Stimulated activated effector memory CD8-positive, alpha-beta T cell treated with anti-CD3 and anti-CD28 coated beads, Interleukin-12 subunit alpha, Interleukin-12 subunit beta, amount 100 ng/mL, for 72 hours (primary cell): ENCODE results near the gene ASMTL.
"Not testable (repeated sequence)": the region's sequence is repeated elsewhere in the genome, so short reads cannot be mapped to it uniquely, and the experiment has no call there.

Experiments used
- ATAC-seq: fragments of 150-1000 bp; cut with Tn5 transposase; 2 replicates; pipeline ENCODE4 v1.10.0; 2021
- DNase-seq, 2 donors: peaks; one replicate each; pipeline ENCODE4 v3.0.0; 2021 to 2022; ENCODE audit warnings: low spot score in 2 of 2
- H3K27ac Mint-ChIP-seq: one replicate; pipeline ENCODE4 v1.8.0; 2022; ENCODE audit warnings: mild to moderate bottlenecking, mixed read lengths
- H3K36me3 Mint-ChIP-seq: one replicate; pipeline ENCODE4 v1.8.0; 2022; ENCODE audit warnings: mild to moderate bottlenecking, mixed read lengths
- H3K4me1 Mint-ChIP-seq: one replicate; pipeline ENCODE4 v1.8.0; 2022; ENCODE audit warnings: mixed read lengths
- H3K4me3 Mint-ChIP-seq: one replicate; pipeline ENCODE4 v1.8.0; 2022; ENCODE audit warnings: mild to moderate bottlenecking, mixed read lengths
- H3K9me3 Mint-ChIP-seq: one replicate; pipeline ENCODE4 v1.8.0; 2022; ENCODE audit warnings: mixed read lengths

ASMTL gene

DNA sequence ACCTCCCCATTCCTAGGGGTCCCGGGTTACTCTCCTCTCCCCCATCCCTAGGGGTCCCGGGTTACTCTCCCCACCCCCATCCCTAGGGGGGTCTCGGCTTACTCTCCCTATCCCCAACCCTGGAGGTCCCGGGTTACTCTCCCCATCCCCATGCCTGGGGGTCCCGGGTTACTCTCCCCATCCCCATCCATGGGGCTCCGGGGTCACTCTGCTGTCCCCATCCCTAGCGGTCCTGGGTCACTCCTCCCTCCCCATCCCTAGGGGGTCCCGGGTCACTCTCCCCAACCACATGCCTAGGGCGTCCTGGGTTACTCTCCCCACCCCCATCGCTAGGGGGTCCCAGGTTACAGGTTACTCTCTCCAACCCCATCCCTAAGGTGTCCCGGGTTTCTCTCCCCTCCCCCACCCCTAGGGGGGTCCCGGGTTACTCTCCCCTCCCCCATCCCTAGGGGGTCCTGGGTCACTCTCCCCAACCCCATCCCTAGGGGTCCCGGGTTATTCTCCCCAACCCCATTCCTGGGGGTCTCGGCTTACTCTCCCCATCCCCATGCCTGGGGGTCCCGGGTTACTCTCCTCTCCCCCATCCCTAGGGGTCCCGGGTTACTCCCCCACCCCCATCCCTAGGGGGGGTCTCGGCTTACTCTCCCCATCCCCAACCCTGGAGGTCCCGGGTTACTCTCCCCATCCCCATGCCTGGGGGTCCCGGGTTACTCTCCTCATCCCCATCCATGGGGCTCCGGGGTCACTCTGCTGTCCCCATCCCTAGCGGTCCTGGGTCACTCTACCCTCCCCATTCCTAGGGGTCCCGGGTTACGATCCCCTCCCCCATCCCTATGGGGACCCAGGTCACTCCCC lies 821 bp downstream of the ASMTL start:
- ATAC-seq (no peak), DNase-seq (peak in 1 of 2 donors; percentile 74)
- peaks cover 50% of the 10 kb centered on the region for H3K36me3 Mint-ChIP-seq
- H3K27ac Mint-ChIP-seq, result peak overlapping the region; percentile 78
- peaks cover 13% of the 10 kb centered on the region for H3K9me3 Mint-ChIP-seq
- H3K4me3 Mint-ChIP-seq, result peak overlapping the region; percentile 84
- H3K4me1 Mint-ChIP-seq, result peaks cover 54% of the 10 kb centered on the region

- Mint-ChIP-seq H3K4me3 (peak overlapping the region; percentile 84), H3K9me3 (peaks cover 13% of the 10 kb centered on the region), H3K4me1 (peaks cover 55% of the 10 kb centered on the region), H3K27ac (peak overlapping the region; percentile 78), H3K36me3 (peaks cover 56% of the 10 kb centered on the region)
- DNase-seq (peak in 1 of 2 donors; percentile 65), ATAC-seq (no peak)
These were observed 1.5 kb downstream of the ASMTL start for GRCh38 chrX:1451251-1451660.

GRCh38 chrX:1450361-1451161 lies 2.1 kb downstream of the ASMTL start:
- peak overlapping the region; percentile 78 for H3K27ac Mint-ChIP-seq
- ATAC-seq (no peak), DNase-seq (peak in 1 of 2 donors; percentile 61)
- H3K4me3 Mint-ChIP-seq, result peak overlapping the region; percentile 84
- peaks cover 13% of the 10 kb centered on the region for H3K9me3 Mint-ChIP-seq
- peaks cover 51% of the 10 kb centered on the region for H3K4me1 Mint-ChIP-seq
- peaks cover 59% of the 10 kb centered on the region for H3K36me3 Mint-ChIP-seq

GRCh38 chrX:1449823-1450149 lies 2.9 kb downstream of the ASMTL start:
- Mint-ChIP-seq H3K36me3 (peaks cover 59% of the 10 kb centered on the region), H3K4me1 (peaks cover 50% of the 10 kb centered on the region), H3K27ac (peak overlapping the region; percentile 78), H3K4me3 (no peak overlapping the region), H3K9me3 (peaks cover 15% of the 10 kb centered on the region)
- ATAC-seq (no peak), DNase-seq (no peak)

GRCh38 chrX:1449036-1449822 lies 3.5 kb downstream of the ASMTL start:
- Mint-ChIP-seq H3K4me1 (peaks cover 55% of the 10 kb centered on the region), H3K4me3 (no peak overlapping the region), H3K27ac (peak overlapping the region; percentile 78), H3K9me3 (peaks cover 20% of the 10 kb centered on the region), H3K36me3 (peaks cover 59% of the 10 kb centered on the region)
- no peak for ATAC-seq
- DNase-seq, result peak in 1 of 2 donors; percentile 58

DNA sequence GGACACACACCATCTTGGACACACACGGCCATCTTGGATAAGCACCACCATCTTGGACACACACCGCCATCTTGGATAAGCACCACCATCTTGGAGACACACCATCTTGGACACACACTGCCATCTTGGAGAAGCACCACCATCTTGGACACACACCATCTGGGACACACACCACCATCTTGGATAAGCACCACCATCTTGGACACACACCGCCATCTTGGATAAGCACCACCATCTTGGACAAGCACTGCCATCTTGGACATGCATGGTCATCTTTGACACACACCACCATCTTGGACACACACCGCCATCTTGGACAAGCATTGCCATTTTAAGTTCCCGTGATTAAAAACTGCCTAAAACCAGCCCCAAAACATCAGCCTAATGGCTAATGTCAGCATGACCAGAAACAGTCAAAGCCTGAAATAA lies 4.1 kb downstream of the ASMTL start:
- H3K4me1 Mint-ChIP-seq, result peaks cover 55% of the 10 kb centered on the region

GRCh38 chrX:1447969-1448572 lies 4.6 kb downstream of the ASMTL start:
- Mint-ChIP-seq H3K36me3 (peaks cover 54% of the 10 kb centered on the region), H3K9me3 (peaks cover 20% of the 10 kb centered on the region), H3K4me1 (peaks cover 55% of the 10 kb centered on the region)
- not testable (repeated sequence) for ATAC-seq, H3K4me3 Mint-ChIP-seq, H3K27ac Mint-ChIP-seq
- DNase-seq, result peak in 1 of 2 donors; percentile 55

More for the DNA sequence above, 4.1 kb downstream of the ASMTL start:
- Mint-ChIP-seq H3K9me3 (peaks cover 20% of the 10 kb centered on the region), H3K36me3 (peaks cover 59% of the 10 kb centered on the region)
- ATAC-seq, H3K27ac Mint-ChIP-seq, H3K4me3 Mint-ChIP-seq: not testable (repeated sequence)
- peak in 1 of 2 donors; percentile 48 for DNase-seq

DNA sequence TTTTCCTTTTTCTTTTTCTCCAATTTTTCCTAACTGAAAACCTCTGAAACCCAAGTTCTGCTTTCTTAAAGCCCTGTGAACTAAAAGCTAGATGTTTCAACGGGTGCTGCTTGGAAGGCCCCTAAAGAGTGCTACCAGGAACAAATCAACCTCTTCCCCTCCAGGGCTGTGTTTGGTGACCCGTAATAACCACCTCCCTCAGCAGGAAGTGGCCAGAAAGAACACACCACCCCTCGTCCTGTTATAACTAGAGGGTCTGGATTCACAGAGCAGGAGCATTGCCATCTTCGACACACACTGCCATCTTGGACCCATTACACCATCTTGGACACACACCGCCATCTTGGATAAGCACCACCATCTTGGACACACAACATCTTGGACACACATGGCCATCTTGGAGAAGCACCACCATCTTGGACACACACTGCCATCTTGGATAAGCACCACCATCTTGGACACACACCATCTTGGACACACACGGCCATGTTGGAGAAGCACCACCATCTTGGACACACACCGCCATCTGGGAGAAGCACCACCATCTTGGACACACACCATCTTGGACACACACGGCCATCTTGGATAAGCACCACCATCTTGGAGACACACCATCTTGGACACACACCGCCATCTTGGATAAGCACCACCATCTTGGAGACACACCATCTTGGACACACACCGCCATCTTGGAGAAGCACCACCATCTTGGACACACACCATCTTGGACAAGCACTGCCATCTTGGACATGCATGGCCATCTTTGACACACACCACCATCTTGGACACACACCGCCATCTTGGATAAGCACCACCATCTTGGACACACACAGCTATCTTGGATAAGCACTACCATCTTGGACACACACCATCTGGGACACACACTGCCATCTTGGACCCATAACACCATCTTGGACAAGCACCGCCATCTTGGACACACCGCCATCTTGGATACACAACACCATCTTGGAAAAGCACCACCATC lies 5.4 kb downstream of the ASMTL start:
- not testable (repeated sequence) for H3K4me3 Mint-ChIP-seq, H3K27ac Mint-ChIP-seq
- Mint-ChIP-seq H3K9me3 (peaks cover 20% of the 10 kb centered on the region), H3K4me1 (peaks cover 62% of the 10 kb centered on the region), H3K36me3 (peaks cover 57% of the 10 kb centered on the region)
- ATAC-seq, result peak; percentile 44
- peak in 1 of 2 donors; percentile 68 for DNase-seq

DNA sequence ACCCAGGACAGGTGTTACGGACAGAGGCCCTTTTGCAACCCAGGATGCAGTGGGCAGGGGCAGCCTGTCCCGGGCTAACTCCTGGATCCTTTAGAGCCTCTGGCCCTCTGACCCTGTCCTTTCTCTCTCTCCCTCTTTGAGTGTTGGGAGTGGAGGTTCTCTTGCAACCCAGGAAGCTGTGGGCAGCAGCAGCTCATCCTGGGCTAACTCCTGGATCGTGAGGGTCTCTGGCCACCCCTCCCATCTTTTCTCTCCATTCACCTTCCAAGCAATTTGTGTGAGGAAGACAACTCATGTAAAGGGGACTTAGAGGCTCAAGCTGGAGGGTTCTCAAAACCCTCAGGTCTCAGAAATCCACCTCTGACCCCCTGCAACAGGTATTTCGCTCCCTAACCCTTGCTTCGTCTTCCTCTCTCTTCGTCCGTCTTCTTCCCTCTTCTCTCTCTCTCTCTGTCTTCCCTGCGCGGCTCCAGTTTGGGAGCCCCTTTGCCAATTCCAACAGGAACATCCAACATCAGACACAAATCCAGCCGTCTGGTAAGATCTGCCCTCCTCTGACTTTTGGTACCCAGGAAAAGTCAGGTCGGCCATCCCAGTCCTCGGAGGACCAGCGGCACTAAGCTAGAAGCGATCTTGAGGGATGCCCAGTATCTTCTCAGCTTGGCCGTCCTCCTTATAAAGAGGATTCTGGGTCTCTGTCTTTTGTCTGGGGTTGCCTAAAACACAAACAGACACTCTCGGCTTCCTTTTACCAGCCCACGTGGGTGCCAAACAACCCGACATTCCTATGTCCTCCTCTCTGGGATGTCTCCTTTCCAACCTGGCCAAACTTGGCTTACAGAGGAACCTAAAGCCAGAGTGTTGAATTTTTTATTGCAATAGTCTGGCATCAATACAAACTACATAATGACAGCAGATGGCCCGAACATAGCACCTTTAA lies 7.9 kb downstream of the ASMTL start:
- H3K4me3 Mint-ChIP-seq, result no peak overlapping the region
- peaks cover 43% of the 10 kb centered on the region for H3K4me1 Mint-ChIP-seq
- H3K9me3 Mint-ChIP-seq, result peaks cover 20% of the 10 kb centered on the region
- DNase-seq (peak in 1 of 2 donors; percentile 49), ATAC-seq (no peak)
- peak overlapping the region; percentile 61 for H3K27ac Mint-ChIP-seq
- peaks cover 54% of the 10 kb centered on the region for H3K36me3 Mint-ChIP-seq

DNA sequence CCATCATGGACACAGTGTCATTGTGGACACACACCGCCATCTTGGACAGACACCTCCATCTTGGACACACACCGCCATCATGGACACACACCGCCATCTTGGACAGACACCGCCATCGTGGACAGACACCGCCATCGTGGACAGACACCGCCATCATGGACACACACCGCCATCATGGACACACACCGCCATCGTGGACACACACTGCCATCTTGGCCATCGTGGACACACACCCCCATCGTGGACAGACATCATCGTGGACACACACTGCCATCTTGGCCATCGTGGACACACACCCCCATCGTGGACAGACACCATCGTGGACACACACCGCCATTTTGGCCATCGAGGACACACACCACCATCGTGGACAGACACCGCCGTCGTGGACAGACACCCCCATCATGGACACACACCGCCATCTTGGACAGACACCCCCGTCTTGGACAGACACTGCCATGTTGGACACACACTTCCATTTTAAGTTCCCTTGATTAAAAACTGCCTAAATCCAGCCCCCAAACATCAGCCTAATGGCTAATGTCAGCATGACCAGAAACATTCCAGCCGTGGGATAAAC lies 9.1 kb downstream of the ASMTL start:
- H3K36me3 Mint-ChIP-seq, result peaks cover 55% of the 10 kb centered on the region
- H3K4me1 Mint-ChIP-seq, result peaks cover 30% of the 10 kb centered on the region

DNA sequence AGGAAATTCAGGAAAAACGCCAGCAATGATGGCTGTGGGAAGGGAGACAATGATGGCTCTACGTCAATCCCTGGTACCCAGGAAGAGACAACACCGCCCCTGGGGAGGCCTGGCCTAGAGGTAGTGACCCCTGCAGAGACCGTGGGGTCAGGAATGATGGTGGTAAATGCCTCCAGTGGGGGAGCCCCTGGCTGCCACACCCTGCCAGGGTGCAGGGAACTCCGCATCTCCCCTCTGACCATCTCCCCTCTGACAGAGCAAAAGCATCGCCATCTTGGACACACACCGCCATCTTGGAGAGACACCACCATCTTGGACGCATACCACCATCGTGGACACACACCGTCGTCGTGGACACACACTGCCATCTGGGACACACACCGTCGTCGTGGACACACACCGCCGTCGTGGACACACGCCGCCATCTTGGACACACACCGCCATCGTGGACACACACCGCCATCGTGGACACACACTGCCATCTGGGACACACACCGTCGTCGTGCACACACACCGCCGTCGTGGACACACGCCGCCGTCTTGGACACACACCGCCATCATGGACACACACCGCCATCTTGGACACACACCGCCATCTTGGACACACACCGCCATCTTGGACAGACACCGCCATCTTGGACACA lies 9.9 kb downstream of the ASMTL start:
- Mint-ChIP-seq H3K36me3 (peaks cover 55% of the 10 kb centered on the region), H3K27ac (no peak overlapping the region), H3K9me3 (peaks cover 7% of the 10 kb centered on the region), H3K4me3 (no peak overlapping the region), H3K4me1 (peaks cover 25% of the 10 kb centered on the region)
- no peak for DNase-seq
- no peak for ATAC-seq

More for the DNA sequence above, 9.1 kb downstream of the ASMTL start:
- Mint-ChIP-seq H3K9me3 (peaks cover 12% of the 10 kb centered on the region), H3K27ac (no peak overlapping the region), H3K4me3 (no peak overlapping the region)
- peak in 1 of 2 donors; percentile 37 for DNase-seq
- ATAC-seq, result no peak

DNA sequence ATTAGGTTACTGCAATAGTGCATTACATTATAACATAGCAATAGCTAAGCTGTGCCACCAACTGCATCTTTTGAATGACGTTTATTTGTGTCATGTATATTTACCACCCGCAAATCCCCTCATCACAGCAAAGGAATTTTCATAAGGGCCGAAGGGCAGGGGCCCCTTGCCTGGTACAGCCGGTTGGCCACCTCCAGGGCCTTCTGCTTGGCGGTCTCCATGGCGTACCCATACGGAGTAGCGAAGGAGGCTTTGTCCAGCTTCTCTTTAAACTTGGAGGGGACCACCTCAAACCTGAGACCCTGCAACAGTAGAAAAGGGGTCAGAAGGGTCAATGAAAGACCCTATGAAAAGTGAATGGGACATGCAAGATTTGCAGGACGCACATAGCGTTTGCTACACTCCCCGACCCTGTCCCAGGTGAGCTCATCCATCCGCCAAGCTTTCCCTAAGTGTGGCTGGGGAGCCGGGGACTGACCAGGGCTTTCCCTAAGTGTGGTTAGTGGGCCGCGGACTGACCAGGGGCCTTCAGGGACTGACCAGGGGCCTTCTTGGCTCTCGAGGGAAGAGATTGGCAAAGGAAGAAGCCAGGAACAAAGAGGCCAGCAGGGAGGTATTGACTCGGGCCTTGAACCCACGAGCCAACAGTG lies 10.6 kb downstream of the ASMTL start:
- ATAC-seq (no peak), DNase-seq (peak in 1 of 2 donors; percentile 52)
- no peak overlapping the region for H3K27ac Mint-ChIP-seq

More for the DNA sequence above, 10.6 kb downstream of the ASMTL start:
- peaks cover 56% of the 10 kb centered on the region for H3K36me3 Mint-ChIP-seq
- peaks cover 7% of the 10 kb centered on the region for H3K9me3 Mint-ChIP-seq
- H3K4me3 Mint-ChIP-seq, result no peak overlapping the region
- peaks cover 20% of the 10 kb centered on the region for H3K4me1 Mint-ChIP-seq
